ENCODE results near the gene FHL3.

The FHL3 gene

GRCh38 chr1:38014724-38015424, 9.6 kb upstream of the FHL3 start:
- no peak for DNase-seq (ENCODE audit: low read depth in 2 of 2, low spot score in 1 of 2)

- no peak for DNase-seq (ENCODE audit: low read depth in 2 of 2, low spot score in 1 of 2)
Measured at GRCh38 chr1:38014171-38014570, 8.9 kb upstream of the FHL3 start.

- DNase-seq (ENCODE audit: low read depth in 2 of 2, low spot score in 1 of 2), result no peak
Measured at GRCh38 chr1:38013227-38013622, 7.9 kb upstream of the FHL3 start.

- peak; percentile 64 to 77 for DNase-seq (ENCODE audit: low read depth in 2 of 2, low spot score in 1 of 2)
Measured at GRCh38 chr1:38012363-38013226, 7.3 kb upstream of the FHL3 start, which contains the start of gene UTP11. UTP11 (plus strand) TSS chr1:38012734; CDS start chr1:38012803, 69 bp downstream.

GRCh38 chr1:38009841-38010180, 4.5 kb upstream of the FHL3 start:
- no peak for DNase-seq (ENCODE audit: low read depth in 2 of 2, low spot score in 1 of 2)

GRCh38 chr1:38009088-38009840, 4.0 kb upstream of the FHL3 start:
- no peak for DNase-seq (ENCODE audit: low read depth in 2 of 2, low spot score in 1 of 2)

- no peak for DNase-seq (ENCODE audit: low read depth in 2 of 2, low spot score in 1 of 2)
Measured at GRCh38 chr1:38006008-38006828, 904 bp upstream of the FHL3 start.

- DNase-seq (ENCODE audit: low read depth in 2 of 2, low spot score in 1 of 2), result no peak
Measured at GRCh38 chr1:38004284-38005108, 818 bp downstream of the FHL3 start.

- DNase-seq (ENCODE audit: low read depth in 2 of 2, low spot score in 1 of 2), result no peak
Measured at GRCh38 chr1:38003261-38004250, 1.8 kb downstream of the FHL3 start.

GRCh38 chr1:38000529-38001455, 4.5 kb downstream of the FHL3 start:
- DNase-seq (ENCODE audit: low read depth in 2 of 2, low spot score in 1 of 2), result no peak

- no peak for DNase-seq (ENCODE audit: low read depth in 2 of 2, low spot score in 1 of 2)
Measured at GRCh38 chr1:38000233-38000528, 5.1 kb downstream of the FHL3 start.

GRCh38 chr1:37999430-38000232, 5.7 kb downstream of the FHL3 start:
- DNase-seq (ENCODE audit: low read depth in 2 of 2, low spot score in 1 of 2), result no peak

GRCh38 chr1:37998913-37999429, 6.3 kb downstream of the FHL3 start:
- no peak for DNase-seq (ENCODE audit: low read depth in 2 of 2, low spot score in 1 of 2)

- DNase-seq (ENCODE audit: low read depth in 2 of 2, low spot score in 1 of 2), result no peak
Measured at GRCh38 chr1:37998089-37998808, 7.1 kb downstream of the FHL3 start.

GRCh38 chr1:37997256-37998088, 7.8 kb downstream of the FHL3 start:
- no peak for DNase-seq (ENCODE audit: low read depth in 2 of 2, low spot score in 1 of 2)
